ENCODE measurements around the gene TNP2. TPM values are rescaled to one million over a fixed set of nuclear protein-coding genes. Genes with fewer than 3 reads are reported as not detected.

TNP2 gene
- total and polyA plus RNA-seq, 2 of the 4 experiments (the other 2 are of a cell fraction): not detected

DNA sequence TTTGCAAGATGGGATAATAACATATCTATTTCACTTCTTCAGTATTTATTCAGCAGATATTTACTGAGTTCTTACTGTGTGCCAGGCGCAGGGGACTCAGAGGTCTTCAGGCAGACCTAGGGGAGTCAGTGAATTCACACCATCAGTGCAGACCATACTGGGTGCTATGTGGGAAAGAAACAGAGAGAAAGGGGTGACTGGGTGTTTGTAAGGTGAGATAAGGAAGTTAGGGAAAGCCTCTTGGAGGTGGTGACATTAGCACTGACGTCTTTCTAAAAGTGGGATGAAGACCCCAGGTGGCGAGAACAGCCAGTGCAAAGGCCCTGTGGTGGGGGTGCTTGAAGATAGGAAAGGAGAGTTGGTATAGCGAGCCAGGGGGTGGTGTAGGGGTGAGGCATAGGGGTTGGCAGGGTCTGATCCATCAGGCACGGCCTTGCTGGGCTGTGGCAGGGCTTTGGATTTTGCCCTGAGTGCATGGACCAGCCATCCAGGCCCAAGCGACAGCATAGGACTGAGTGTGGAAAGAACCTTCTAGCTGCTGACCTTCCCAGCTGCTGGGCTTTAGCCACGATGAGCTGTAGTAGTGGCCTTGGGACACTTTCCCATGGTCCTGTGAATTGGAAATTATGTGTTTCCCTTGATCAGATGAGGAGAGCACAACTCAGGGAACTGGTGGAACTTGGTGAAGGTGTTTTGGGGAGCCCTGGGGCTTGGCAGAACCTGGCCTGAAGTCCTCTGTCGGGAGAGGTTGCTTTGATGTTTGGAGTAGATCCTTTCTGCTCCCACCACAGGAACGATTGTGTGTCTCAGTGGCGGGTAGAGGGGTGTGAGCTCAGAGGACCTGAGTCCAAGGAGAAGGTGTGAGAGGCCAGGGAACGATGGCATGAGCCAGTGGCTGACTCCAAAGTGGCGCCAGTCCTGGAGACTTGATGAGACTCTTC is 9.2 kb downstream of the TNP2 start (continued):
- TF ChIP-seq BHLHE40 (IDR thresholded peaks at IDR 0.05; ENCODE audit: low read depth, low read length) (no peak), MAFK (IDR thresholded peaks at IDR 0.05; ENCODE audit: low read depth, low read length) (no peak), FOS (IDR thresholded peaks at IDR 0.05; ENCODE audit: low read depth, low read length) (no peak)
